SU-DHL-6 (cell line): ENCODE results near the gene PMEPA1.

Experiments used
- CTCF ChIP-seq: fragments of 200-600 bp; sonication (generic); IDR thresholded peaks from one replicate; pipeline ENCODE4 v1.5.1; 2017; ENCODE audit warnings: antibody characterized with exemption, mild to moderate bottlenecking, low read length, moderate library complexity; ENCODE audit not compliant: insufficient read depth, poor library complexity, severe bottlenecking
- EZH2phosphoT487 ChIP-seq: fragments of 200-600 bp; sonication (generic), shearing (Covaris generic); conservative IDR thresholded peaks from 2 replicates; pipeline ENCODE4 v1.6.1; 2018; ENCODE audit warnings: mild to moderate bottlenecking, antibody characterized with exemption, low read length, moderate library complexity, mixed read lengths

GRCh38 chr20:57680934-57681914, 28.6 kb downstream of the PMEPA1 start:
- TF ChIP-seq CTCF (no peak), EZH2phosphoT487 (no peak)
